Lower lobe of right lung (tissue), 2 donors: Measurements from ENCODE around the gene PLB1. TPM values are rescaled to one million over a fixed set of nuclear protein-coding genes. Genes with fewer than 3 reads are reported as not detected.

Source experiments
- ATAC-seq, 2 donors: fragments of 200-7000 bp; cut with Tn5 transposase; one replicate each; pipeline ENCODE4 v1.9.1; 2020 to 2022; ENCODE audit warnings: mild to moderate bottlenecking in 2 of 2, moderate library complexity in 2 of 2
- DNase-seq: peaks from one replicate; pipeline ENCODE4 v3.0.0-alpha.2; 2020
- H3K27ac ChIP-seq: fragments of 200-600 bp; one replicate; pipeline ENCODE4 v1.8.0; 2022
- H3K27me3 ChIP-seq: fragments of 200-600 bp; one replicate; pipeline ENCODE4 v1.8.0; 2022; ENCODE audit warnings: low read depth
- H3K36me3 ChIP-seq: fragments of 200-600 bp; one replicate; pipeline ENCODE4 v1.8.0; 2022; ENCODE audit warnings: mild to moderate bottlenecking
- H3K4me1 ChIP-seq: fragments of 200-600 bp; one replicate; pipeline ENCODE4 v1.8.0; 2022
- H3K4me3 ChIP-seq: fragments of 200-600 bp; one replicate; pipeline ENCODE4 v1.8.0; 2022; ENCODE audit warnings: mild to moderate bottlenecking
- H3K9me3 ChIP-seq: fragments of 200-600 bp; one replicate; pipeline ENCODE4 v1.8.0; 2022
- CTCF ChIP-seq: fragments of 200-600 bp; IDR thresholded peaks from one replicate; pipeline ENCODE4 v1.8.0; 2022; ENCODE audit warnings: antibody characterized with exemption, mild to moderate bottlenecking
- intact Hi-C: fragments of 100-400 bp; cut with DNase I; formaldehyde crosslinking; loops from one replicate; pipeline ENCODE4 v1.11.0; 2022
- total RNA-seq: library from RNA; stranded (reverse); fragmentation: NEBNext Ultra II Directional; extraction: Animal tissue kit (Norgen Biotek cat#: 25700); gene quantifications from one replicate; pipeline ENCODE4 v1.2.1, GENCODE V29; 2021
- donor health status: DM: no; HTN: yes; CAD: no; lungs with severe emphysema.

Gene PLB1
- total RNA-seq, 1 donor from 2014 or later, result 5.5 TPM

- DNase-seq (no peak), ATAC-seq (peak in 1 of 2 donors; percentile 37)
- Histone ChIP-seq H3K9me3 (no peaks in the 10 kb centered on the region), H3K4me3 (peak overlapping the region; percentile 12), H3K36me3 (no peaks in the 10 kb centered on the region), H3K4me1 (peaks cover 13% of the 10 kb centered on the region), H3K27ac (peak overlapping the region; percentile 48), H3K27me3 (no peaks in the 10 kb centered on the region)
- TF ChIP-seq CTCF, result no peak
- intact Hi-C loops, result no loop called here
Observed at GRCh38 chr2:28602751-28603639, 107.1 kb downstream of the PLB1 start.

- H3K27me3 ChIP-seq, result no peaks in the 10 kb centered on the region
- peak overlapping the region; percentile 48 for H3K27ac ChIP-seq
Observed at GRCh38 chr2:28603821-28604220, 108.0 kb downstream of the PLB1 start.

GRCh38 chr2:28604284-28604843, 108.5 kb downstream of the PLB1 start:
- DNase-seq, result no peak
- ATAC-seq, result no peak
- Histone ChIP-seq H3K27ac (no peak overlapping the region), H3K4me1 (peaks cover 13% of the 10 kb centered on the region), H3K27me3 (no peaks in the 10 kb centered on the region), H3K9me3 (no peaks in the 10 kb centered on the region), H3K4me3 (no peak overlapping the region), H3K36me3 (no peaks in the 10 kb centered on the region)
- intact Hi-C loops, result no loop called here
- TF ChIP-seq CTCF, result no peak

More at GRCh38 chr2:28603821-28604220, 108.0 kb downstream of the PLB1 start:
- DNase-seq (no peak), ATAC-seq (no peak)
- Histone ChIP-seq H3K36me3 (no peaks in the 10 kb centered on the region), H3K9me3 (no peaks in the 10 kb centered on the region), H3K4me3 (no peak overlapping the region), H3K4me1 (peaks cover 13% of the 10 kb centered on the region)
- TF ChIP-seq CTCF, result no peak
- intact Hi-C loops, result no loop called here

GRCh38 chr2:28606986-28607441, 111.2 kb downstream of the PLB1 start:
- DNase-seq (no peak), ATAC-seq (no peak)
- peaks cover 13% of the 10 kb centered on the region for H3K4me1 ChIP-seq
- no peaks in the 10 kb centered on the region for H3K9me3 ChIP-seq
- no peak overlapping the region for H3K27ac ChIP-seq
- intact Hi-C loops, result no loop called here
- no peak for TF ChIP-seq CTCF
- no peak overlapping the region for H3K4me3 ChIP-seq
- no peaks in the 10 kb centered on the region for H3K36me3 ChIP-seq
- no peaks in the 10 kb centered on the region for H3K27me3 ChIP-seq

- TF ChIP-seq CTCF, result no peak
- H3K4me3 ChIP-seq, result no peak overlapping the region
- H3K4me1 ChIP-seq, result peaks cover 9% of the 10 kb centered on the region
- no peaks in the 10 kb centered on the region for H3K36me3 ChIP-seq
- DNase-seq (no peak), ATAC-seq (no peak)
- no peaks in the 10 kb centered on the region for H3K27me3 ChIP-seq
- no peak overlapping the region for H3K27ac ChIP-seq
- intact Hi-C loops, result no loop called here
- no peaks in the 10 kb centered on the region for H3K9me3 ChIP-seq
Observed at GRCh38 chr2:28607730-28608499, 112.1 kb downstream of the PLB1 start.
